H9 (cell line): ENCODE measurements around the gene PPIL6. TPM values are rescaled to one million over a fixed set of nuclear protein-coding genes. Genes with fewer than 3 reads are reported as not detected.

Experiments
- DNase-seq: peaks from one replicate; pipeline ENCODE4 v3.0.0-alpha.2; 2017
- H2AFZ ChIP-seq: one replicate; pipeline ENCODE4 v1.6.1; 2013; ENCODE audit warnings: mild to moderate bottlenecking, low read length, control low read depth, moderate library complexity
- H2AK5ac ChIP-seq: 2 replicates; pipeline ENCODE4 v1.6.1; 2013; ENCODE audit warnings: low read length, control low read depth, mixed read lengths; ENCODE audit not compliant: insufficient read length
- H2BK120ac ChIP-seq: one replicate; pipeline ENCODE4 v1.6.1; 2013; ENCODE audit warnings: low read depth, mild to moderate bottlenecking, low read length, control low read depth, inconsistent platforms; ENCODE audit not compliant: poor library complexity, severe bottlenecking
- H2BK12ac ChIP-seq: 2 replicates; pipeline ENCODE4 v1.6.1; 2013; ENCODE audit warnings: low read length, control low read depth, mixed read lengths, low read depth; ENCODE audit not compliant: insufficient read length
- H2BK15ac ChIP-seq: 2 replicates; pipeline ENCODE4 v1.6.1; 2013; ENCODE audit warnings: low read depth, low read length, control low read depth
- H2BK20ac ChIP-seq: one replicate; pipeline ENCODE4 v1.6.1; 2013; ENCODE audit warnings: low read depth, mild to moderate bottlenecking, low read length, control low read depth, inconsistent platforms; ENCODE audit not compliant: poor library complexity, severe bottlenecking
- H2BK5ac ChIP-seq: 2 replicates; pipeline ENCODE4 v1.6.1; 2013; ENCODE audit warnings: low read length, control low read depth, mixed read lengths; ENCODE audit not compliant: insufficient read length
- H3K14ac ChIP-seq: 2 replicates; pipeline ENCODE4 v1.6.1; 2013; ENCODE audit warnings: low read length, control low read depth; ENCODE audit not compliant: insufficient read depth
- H3K18ac ChIP-seq: 2 replicates; pipeline ENCODE4 v1.6.1; 2013; ENCODE audit warnings: low read depth, mild to moderate bottlenecking, mixed read lengths, low read length, control low read depth; ENCODE audit not compliant: insufficient read length
- H3K23ac ChIP-seq: 2 replicates; pipeline ENCODE4 v1.6.1; 2013; ENCODE audit warnings: low read length, control low read depth, mixed read lengths, low read depth; ENCODE audit not compliant: insufficient read length
- H3K23me2 ChIP-seq: 2 replicates; pipeline ENCODE4 v1.6.1; 2013; ENCODE audit warnings: low read depth, mild to moderate bottlenecking, mixed read lengths, low read length, control low read depth; ENCODE audit not compliant: insufficient read length, poor library complexity, severe bottlenecking
- H3K27ac ChIP-seq: 2 replicates; pipeline ENCODE4 v1.5.1; 2013; ENCODE audit warnings: low read length, control low read depth, mixed read lengths, low read depth; ENCODE audit not compliant: insufficient read length
- H3K27me3 ChIP-seq: 2 replicates; pipeline ENCODE4 v1.6.1; 2013; ENCODE audit warnings: low read length, control low read depth, inconsistent platforms; ENCODE audit not compliant: insufficient read depth
- H3K4ac ChIP-seq: 2 replicates; pipeline ENCODE4 v1.6.1; 2013; ENCODE audit warnings: low read depth, mild to moderate bottlenecking, control low read depth, inconsistent platforms, low read length, moderate library complexity
- H3K4me1 ChIP-seq: 2 replicates; pipeline ENCODE4 v1.6.1; 2013; ENCODE audit warnings: low read length, control low read depth, inconsistent platforms; ENCODE audit not compliant: insufficient read depth
- H3K4me2 ChIP-seq: 2 replicates; pipeline ENCODE4 v1.6.1; 2013; ENCODE audit warnings: low read length, control low read depth, mixed read lengths; ENCODE audit not compliant: insufficient read length, insufficient read depth
- H3K56ac ChIP-seq: 2 replicates; pipeline ENCODE4 v1.6.1; 2013; ENCODE audit warnings: low read depth, mild to moderate bottlenecking, mixed read lengths, low read length, control low read depth; ENCODE audit not compliant: insufficient read length
- H3K79me1 ChIP-seq: 2 replicates; pipeline ENCODE4 v1.6.1; 2013; ENCODE audit warnings: low read depth, mild to moderate bottlenecking, moderate library complexity, low read length, control low read depth, inconsistent platforms; ENCODE audit not compliant: insufficient read depth, poor library complexity, severe bottlenecking
- H3K79me2 ChIP-seq: 2 replicates; pipeline ENCODE4 v1.6.1; 2013; ENCODE audit warnings: low read length, control low read depth, inconsistent platforms; ENCODE audit not compliant: insufficient read depth
- H3K9ac ChIP-seq: 2 replicates; pipeline ENCODE4 v1.6.1; 2013; ENCODE audit warnings: low read length, control low read depth, mixed read lengths; ENCODE audit not compliant: insufficient read length; ENCODE audit errors: extremely low read depth
- H3K9me3 ChIP-seq: one replicate; pipeline ENCODE4 v1.6.1; 2013; ENCODE audit warnings: low read depth, low read length, inconsistent platforms; ENCODE audit not compliant: control insufficient read depth
- H3T11ph ChIP-seq: one replicate; pipeline ENCODE4 v1.6.1; 2013; ENCODE audit warnings: mild to moderate bottlenecking, low read length, control low read depth, inconsistent platforms
- H4K20me1 ChIP-seq: one replicate; pipeline ENCODE4 v1.6.1; 2013; ENCODE audit not compliant: control insufficient read depth, insufficient read length, insufficient read depth
- H4K5ac ChIP-seq: 2 replicates; pipeline ENCODE4 v1.6.1; 2013; ENCODE audit warnings: low read depth, mild to moderate bottlenecking, mixed read lengths, low read length, control low read depth; ENCODE audit not compliant: insufficient read length
- H4K8ac ChIP-seq: replicated peaks from 2 replicates; pipeline ENCODE4 v1.6.1; 2013; ENCODE audit warnings: low read length, control low read depth, mixed read lengths, low read depth; ENCODE audit not compliant: insufficient read length
- H4K91ac ChIP-seq: 2 replicates; pipeline ENCODE4 v1.6.1; 2013; ENCODE audit warnings: low read depth, mild to moderate bottlenecking, moderate library complexity, mixed read lengths, low read length, control low read depth; ENCODE audit not compliant: insufficient read length
- H3K27ac Mint-ChIP-seq, 3 experiments: 2 replicates in 2 of 3; 3 replicates in 1 of 3; pipeline ENCODE4 v1.8.0; 2020 to 2021; ENCODE audit warnings: mixed read lengths in 3 of 3, mild to moderate bottlenecking in 1 of 3, moderate library complexity in 1 of 3
- H3K27me3 Mint-ChIP-seq: 2 replicates; pipeline ENCODE4 v1.8.0; 2021; ENCODE audit warnings: low read depth, mild to moderate bottlenecking, moderate library complexity, mixed read lengths
- H3K36me3 Mint-ChIP-seq, 3 experiments: 2 replicates in 2 of 3; 3 replicates in 1 of 3; pipeline ENCODE4 v1.8.0; 2020 to 2021; ENCODE audit warnings: low read depth in 3 of 3, mixed read lengths in 3 of 3; ENCODE audit not compliant: insufficient read depth in 1 of 3
- H3K4me1 Mint-ChIP-seq, 2 experiments: 2 replicates each; pipeline ENCODE4 v1.8.0; 2020; ENCODE audit warnings: mixed read lengths in 2 of 2
- H3K4me3 Mint-ChIP-seq, 2 experiments: 2 replicates in 1 of 2; 3 replicates in 1 of 2; pipeline ENCODE4 v1.8.0; 2020 to 2021; ENCODE audit warnings: mild to moderate bottlenecking in 2 of 2, mixed read lengths in 2 of 2, moderate library complexity in 1 of 2
- H3K9me3 Mint-ChIP-seq, 2 experiments: 2 replicates in 1 of 2; 3 replicates in 1 of 2; pipeline ENCODE4 v1.8.0; 2020; ENCODE audit warnings: mild to moderate bottlenecking in 2 of 2, mixed read lengths in 2 of 2, moderate library complexity in 1 of 2
- WGBS: extraction: QIAGEN DNeasy Blood & Tissue Kit; methylation state at CpG from one replicate; pipeline ENCODE4 v1.1.7; 2013; ENCODE audit warnings: missing lambda C conversion rate, low lambda C conversion rate, mixed read lengths; ENCODE audit not compliant: insufficient read length; ENCODE audit errors: extremely low coverage; 5-methylcytosine and 5-hydroxymethylcytosine counted together
- total RNA-seq: library from RNA; stranded (reverse); gene quantifications from 2 replicates; pipeline ENCODE4 v1.2.1, GENCODE V29; 2021
- TF ChIP-seq, protein P1 (sequence below): fragments of 200-600 bp; sonication (generic); conservative IDR thresholded peaks from 3 replicates; pipeline ENCODE4 v1.8.0; 2021; ENCODE audit warnings: antibody characterized with exemption, mild to moderate bottlenecking

Gene PPIL6
- total RNA-seq, 1 experiment from 2014 or later = 1.0 TPM

DNA sequence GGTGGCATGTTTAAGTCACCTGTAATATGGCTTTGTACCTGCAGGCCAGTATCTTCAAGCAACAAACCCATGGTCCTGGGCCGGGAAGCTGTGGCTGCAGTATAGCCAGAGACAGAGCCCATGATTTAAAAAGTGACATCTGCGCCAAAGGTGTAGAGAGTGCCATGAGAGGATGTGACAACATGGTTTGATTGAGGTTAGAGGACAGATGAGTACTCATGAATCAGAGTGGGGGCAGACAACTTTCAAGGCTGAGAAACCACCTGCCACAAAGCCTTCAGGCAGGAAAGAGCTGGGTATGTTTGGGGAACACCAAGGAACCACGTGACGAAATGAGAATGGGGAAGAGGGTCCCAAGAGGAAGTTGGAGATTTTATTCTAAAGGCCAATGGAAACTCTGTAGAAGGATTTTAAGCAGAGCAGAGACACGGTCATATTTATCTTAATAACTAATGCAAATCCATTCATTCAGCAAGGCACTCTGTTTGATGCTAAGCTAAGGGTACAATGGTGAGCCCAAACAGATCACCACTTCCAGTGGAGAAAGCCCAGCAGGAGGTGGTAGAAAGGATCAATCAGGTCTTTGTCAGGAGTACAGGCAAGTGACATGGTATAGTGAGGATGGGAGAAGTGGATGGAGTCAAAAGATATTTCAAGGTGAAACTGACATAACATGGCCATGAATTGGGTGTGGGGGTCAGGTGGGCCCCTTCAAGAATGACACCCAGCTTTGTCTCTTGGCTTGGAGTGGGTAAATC, 18.5 kb upstream of the PPIL6 start:
- H3K36me3 Mint-ChIP-seq = peaks cover 21 to 29% (median 28%) of the 10 kb centered on the region in 3 experiments
- Histone ChIP-seq H3K18ac (no peak overlapping the region), H2BK20ac (no peak overlapping the region), H2BK15ac (no peak overlapping the region), H2AK5ac (no peak overlapping the region), H3K4ac (no peak overlapping the region), H3K4me2 (no peak overlapping the region), H2BK5ac (no peak overlapping the region), H3K23me2 (peaks cover 10% of the 10 kb centered on the region), H3K27ac (no peak overlapping the region), H3K79me1 (peaks cover 3% of the 10 kb centered on the region), H4K20me1 (no peaks in the 10 kb centered on the region), H3K27me3 (no peaks in the 10 kb centered on the region), H3K79me2 (no peaks in the 10 kb centered on the region), H3K56ac (no peak overlapping the region), H3T11ph (no peak overlapping the region), H3K4me1 (peaks cover 12% of the 10 kb centered on the region; the same call in 1 of the 2 replicates), H3K23ac (no peak overlapping the region), H3K9me3 (no peaks in the 10 kb centered on the region), H4K5ac (no peak overlapping the region), H2BK120ac (no peak overlapping the region), H3K14ac (no peak overlapping the region), H2AFZ (no peak overlapping the region), H2BK12ac (no peak overlapping the region), H3K9ac (no peak overlapping the region), H4K91ac (no peak overlapping the region), H4K8ac (no peak overlapping the region)
- no peak for DNase-seq
- WGBS = no CpG with 5 or more reads among the region's 5 CpGs
- TF ChIP-seq, protein P1, sequence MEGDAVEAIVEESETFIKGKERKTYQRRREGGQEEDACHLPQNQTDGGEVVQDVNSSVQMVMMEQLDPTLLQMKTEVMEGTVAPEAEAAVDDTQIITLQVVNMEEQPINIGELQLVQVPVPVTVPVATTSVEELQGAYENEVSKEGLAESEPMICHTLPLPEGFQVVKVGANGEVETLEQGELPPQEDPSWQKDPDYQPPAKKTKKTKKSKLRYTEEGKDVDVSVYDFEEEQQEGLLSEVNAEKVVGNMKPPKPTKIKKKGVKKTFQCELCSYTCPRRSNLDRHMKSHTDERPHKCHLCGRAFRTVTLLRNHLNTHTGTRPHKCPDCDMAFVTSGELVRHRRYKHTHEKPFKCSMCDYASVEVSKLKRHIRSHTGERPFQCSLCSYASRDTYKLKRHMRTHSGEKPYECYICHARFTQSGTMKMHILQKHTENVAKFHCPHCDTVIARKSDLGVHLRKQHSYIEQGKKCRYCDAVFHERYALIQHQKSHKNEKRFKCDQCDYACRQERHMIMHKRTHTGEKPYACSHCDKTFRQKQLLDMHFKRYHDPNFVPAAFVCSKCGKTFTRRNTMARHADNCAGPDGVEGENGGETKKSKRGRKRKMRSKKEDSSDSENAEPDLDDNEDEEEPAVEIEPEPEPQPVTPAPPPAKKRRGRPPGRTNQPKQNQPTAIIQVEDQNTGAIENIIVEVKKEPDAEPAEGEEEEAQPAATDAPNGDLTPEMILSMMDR = no peak
- peaks cover 42 to 45% of the 10 kb centered on the region in 2 experiments for H3K4me1 Mint-ChIP-seq
- H3K4me3 Mint-ChIP-seq = no peak overlapping the region
- no peak overlapping the region; a peak in 1 of 7 replicates for H3K27ac Mint-ChIP-seq
- H3K9me3 Mint-ChIP-seq = no peaks in the 10 kb centered on the region; a peak in 1 of 5 replicates
- no peaks in the 10 kb centered on the region for H3K27me3 Mint-ChIP-seq
